NCI-H2107 treated with DMSO at 0.1 percent for 48 hours (cell line): ENCODE data around the gene NOD1.

Source experiments
- DNase-seq: peaks from one replicate; lab custom pipeline; 2025; ENCODE audit not compliant: unreplicated experiment; lab: John Stamatoyannopoulos, UW

NOD1 gene

DNA sequence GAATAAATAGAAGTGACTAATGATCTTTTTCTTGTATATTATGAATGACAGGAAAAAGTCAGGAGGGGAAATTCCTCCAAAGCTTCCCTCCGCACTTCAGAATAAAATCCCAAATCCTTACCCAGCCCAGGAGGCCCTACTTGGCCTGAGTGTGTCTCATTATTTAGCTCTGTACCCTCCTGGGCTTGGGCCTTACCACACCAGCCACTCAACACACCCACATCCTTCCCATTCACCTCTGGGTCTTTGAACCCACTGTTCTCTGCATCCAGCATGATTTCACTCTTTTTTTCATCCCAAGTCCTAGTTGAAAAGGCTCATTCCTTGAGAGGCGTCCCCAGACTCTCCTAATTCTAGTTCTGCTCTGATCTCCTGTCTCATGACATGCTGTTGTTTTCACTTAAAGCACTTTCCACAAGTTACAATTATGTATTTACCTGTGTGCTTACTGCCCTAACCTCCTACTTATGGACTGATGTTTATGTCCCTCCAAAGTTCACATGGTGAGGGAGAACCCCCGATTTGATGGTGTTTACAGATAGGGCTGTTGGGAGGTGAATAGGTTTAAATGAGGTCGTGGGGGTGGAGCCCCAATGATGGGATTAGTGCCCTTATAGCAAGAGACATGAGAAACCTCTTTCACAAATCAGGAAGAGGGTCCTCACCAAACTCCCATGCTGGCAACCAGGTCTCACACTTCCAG, 6.4 kb downstream of the NOD1 start:
- no peak for DNase-seq

DNA sequence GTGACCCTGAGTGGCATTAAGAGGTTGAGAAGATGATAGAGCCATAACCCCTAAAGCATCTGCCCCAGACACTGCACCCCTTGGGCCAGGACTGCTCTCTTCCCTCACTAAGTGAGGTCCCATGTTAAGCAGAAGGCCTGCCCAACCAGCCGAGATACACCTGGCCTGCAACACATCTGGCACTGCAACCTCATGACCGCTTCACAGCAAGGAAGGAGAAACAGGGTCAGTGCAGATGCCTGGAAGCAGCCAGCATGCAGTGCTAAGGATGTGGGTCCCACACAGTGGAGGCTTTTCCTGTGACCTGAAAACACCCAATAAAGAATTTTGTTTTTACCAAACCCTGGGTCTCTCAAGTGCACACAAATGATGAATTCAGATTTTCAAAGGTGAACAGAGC, 7.4 kb downstream of the NOD1 start:
- DNase-seq: no peak

DNA sequence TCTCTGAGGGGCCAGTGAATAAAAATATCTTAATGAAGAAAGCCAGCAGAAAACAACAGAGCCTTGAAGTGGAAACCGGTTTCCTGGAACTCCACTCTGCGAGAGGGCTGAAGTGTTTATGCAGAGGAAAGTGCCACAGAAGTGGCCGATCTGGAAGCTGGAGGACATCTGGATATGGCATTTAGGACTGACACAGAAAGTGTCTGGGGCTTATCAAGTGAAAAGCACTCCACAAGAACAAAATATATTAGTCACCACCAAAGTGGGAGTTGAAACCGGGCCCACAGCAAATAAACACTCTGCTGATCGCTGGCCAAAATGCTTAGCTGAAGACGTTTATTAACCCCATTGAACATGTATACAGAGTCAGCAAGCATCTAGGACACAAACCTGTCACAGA, 7.8 kb downstream of the NOD1 start:
- peak; percentile 84 for DNase-seq

DNA sequence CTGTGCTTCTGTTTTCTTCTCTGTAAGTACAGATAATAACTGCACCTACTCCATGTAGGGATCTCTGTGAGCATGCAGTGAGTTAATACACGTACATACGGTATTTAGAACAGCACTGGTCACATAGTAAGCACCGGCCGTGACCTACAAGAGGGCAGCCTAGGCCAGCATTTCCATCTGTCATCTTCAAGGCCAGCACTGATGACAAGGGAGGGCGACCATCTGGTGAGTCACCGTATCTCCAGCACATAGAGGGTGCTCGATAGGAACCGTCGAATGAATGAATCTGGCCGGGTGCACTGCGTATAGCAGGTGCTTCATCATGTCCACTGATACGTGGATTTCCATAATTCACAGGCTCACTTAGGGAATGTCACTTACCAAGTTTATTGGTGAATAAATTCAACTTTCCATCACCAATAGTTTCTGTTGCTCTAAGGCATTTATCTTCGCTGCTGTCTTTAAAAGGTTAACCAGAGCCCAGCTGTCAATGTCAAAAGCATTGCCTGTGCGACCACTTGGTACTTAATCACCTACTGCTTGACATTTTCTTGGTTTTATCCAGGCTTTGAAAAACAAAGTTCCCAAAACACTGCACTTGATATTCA, 8.3 kb downstream of the NOD1 start:
- no peak for DNase-seq

DNA sequence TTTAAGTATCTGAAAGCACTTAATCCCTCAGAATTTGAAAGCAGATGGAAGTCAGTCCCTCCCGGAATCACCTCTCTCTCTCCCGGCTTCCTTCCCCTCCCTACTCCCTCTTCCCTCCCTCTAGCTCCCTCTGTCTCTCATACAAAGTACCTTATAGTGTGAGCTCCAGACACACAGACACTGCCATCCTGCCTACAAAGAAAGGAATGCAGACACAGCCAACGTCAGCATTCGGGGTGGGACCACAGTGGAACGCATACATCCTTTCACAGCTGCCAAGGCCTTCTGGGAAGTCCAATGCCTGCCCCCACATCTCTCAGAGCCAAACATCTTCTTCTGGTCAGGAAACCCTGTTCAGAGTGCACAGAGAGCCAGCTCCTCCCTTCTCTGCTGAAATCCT, 9.3 kb downstream of the NOD1 start:
- DNase-seq: no peak

DNA sequence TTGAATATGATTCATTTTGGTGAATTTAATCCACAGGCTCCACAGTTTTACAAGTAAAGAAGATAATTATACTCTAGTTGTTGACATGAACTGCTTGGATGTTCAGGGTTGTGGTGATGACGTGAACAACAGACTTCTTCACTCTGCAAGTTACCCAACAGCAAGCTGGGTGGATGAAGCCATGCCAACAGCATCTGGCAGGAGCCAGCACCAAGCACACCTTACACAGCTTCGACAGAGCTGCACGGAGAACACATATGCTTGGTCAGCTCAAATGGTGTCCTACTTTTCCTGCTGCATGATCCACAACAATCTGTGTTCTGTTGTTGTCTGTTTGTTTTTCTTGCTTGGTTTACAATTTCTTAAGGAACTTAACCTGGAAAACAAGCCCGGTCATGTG, 9.8 kb downstream of the NOD1 start:
- no peak for DNase-seq

DNA sequence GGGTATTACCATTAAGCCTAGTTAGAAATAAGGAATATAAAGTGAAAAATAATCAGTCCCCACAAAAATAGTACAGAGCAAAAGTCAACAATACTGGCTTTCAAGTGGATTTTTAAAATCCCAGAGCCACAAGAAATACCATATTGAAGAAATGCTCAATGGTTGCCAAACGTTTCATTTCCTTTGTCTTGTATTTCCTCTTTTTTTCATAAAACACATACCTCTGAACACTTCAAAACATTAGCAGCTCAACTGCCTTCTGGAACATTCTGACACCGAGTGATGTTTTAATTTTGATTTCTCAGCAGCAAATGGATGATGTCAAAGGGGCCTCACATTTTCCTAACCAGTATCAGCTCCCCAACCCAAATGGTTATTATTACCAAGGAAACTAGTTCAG, 10.5 kb downstream of the NOD1 start:
- DNase-seq: no peak

DNA sequence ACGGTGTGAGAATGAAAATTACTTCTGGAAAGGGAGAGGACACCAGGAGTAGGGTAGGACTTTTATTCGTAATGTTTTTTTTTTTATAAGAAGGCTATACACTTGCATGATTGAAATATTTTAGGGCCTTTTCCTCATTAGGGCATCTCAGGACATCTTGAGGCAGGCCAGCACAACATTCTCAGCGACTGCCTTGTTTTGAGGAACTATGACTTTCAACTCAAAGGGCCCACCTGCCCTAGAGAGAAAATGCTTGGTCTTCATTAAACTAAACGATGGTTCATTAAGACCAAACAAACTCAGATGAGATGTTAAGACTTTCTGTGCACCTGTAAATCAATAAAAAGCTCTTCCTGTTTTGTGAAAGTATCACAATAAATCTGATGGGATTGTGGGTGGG, 11.3 kb downstream of the NOD1 start:
- no peak for DNase-seq

DNA sequence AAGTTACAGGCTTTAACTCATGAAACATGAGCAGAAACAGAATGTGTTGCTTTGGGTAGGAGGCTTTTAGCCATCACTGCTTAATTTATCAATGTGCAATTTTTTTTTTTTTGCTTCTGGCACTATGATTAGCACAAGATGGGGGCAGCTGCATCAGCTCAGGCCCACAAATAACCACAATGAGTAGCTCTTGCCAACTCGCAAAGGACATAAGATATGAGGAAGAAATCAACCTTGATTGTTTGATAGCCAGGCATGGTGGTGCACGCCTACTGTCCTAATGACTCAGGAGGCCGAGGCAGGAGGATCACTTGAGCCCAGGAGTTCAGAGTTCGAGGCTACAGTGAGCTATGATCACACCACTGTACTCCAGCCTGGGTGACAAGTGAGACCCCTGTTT, 12.3 kb downstream of the NOD1 start:
- no peak for DNase-seq

DNA sequence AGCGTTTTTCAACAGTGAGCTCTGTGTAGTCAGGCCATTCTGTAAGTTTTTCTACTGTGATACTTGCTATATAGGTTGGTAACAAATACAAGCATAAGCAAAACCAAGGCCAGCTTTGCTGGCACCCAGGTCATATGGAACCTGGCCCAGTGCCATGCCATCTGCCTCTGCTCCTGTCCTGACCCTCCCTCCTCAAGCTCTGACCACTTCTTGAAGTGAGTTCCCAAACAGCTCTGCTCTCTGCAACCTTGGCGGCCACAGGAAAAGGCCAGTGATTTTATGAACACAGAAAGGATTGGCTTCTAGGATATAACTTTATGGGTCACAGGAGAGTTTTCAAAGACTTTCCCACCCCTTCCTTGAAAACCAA, 12.8 kb downstream of the NOD1 start:
- DNase-seq: no peak

DNA sequence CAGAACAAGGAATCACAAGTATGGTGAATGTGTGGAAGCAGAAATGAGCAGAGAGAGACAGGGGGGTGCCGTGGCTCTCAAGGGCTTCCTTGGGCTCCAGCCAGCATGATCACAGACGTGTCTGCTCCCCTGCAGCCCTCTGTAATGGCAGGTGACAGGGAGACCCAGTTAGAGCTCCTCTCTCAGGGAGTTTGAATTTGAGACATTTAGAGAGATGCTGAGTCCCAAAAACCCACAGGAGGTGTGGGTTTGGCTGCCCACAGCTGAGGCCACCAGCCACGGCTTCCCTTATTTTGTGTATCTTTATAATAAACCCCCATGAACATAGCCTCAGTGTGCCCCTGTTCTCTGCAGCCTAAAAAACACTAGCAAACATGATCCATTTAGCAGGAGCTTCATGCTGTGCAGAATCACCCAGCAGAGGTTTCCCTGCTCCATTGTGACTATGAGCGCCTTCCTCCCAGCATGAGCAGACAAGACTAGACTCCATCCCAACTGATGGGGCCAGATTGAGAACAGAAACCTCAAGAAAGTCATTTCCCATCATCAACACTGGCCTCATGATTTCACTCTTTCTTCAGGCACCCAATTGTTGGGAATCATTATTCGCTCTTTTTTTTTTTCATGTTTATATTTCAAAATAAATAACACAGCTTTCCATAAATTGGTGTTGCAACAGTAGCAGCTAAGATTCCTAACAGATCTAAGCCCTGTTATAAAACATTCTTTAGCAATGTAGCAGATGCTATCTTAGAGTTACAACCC, 13.4 kb downstream of the NOD1 start:
- DNase-seq: no peak

DNA sequence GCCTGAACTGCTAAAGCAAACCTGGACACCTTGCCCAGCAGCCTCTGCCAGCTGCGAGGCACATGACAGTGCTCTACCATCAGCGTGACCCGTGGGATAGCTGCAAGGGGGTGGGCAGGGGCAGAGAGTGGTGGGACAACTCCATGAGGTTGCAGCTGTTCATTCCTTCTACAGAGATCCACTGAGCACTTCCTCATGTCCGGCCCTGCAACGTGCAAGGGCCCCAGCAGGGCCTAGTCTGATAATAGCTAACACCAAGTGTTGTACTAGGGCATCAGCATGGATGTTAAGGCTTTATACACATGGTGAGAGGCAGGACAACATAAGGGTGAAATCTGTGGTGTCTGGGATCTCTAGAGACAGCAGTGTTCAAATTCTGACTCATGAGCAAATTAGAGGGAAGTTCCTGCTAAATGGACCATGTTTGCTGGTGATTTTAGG, 14.3 kb downstream of the NOD1 start:
- DNase-seq: no peak

DNA sequence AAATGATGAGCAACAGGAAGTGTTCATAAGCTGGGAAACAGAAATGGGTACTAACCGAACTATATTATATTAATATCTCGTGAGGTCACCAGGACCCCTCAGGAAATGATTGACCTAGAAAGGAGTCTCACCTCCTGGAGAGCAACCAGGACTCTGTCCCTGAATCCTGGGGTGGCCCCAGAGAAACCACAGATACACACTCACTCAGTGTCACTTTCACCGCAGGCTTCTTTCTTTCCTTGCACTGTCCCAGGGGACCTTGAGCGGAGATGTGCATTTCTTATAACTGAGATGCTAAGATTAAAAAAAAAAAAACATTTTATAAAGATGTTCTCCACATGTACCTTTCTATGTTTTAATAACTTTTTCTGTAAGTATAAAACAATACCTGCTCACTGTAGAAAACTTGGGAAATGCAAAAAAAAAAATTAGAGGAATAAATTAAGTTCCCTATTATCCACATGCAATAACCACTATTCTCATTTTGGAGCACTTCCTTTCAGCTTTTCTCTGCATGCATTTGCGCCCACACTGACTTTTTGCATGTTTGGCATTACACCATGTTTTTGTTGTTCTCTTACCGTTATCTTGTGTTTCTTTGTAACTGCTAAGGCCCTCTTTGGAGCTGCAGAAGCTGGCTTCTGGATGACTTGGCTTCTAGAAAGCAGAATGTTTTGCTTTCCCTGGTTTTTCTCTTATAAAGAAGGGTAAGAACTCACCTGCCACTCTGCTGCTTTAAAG, 15.0 kb downstream of the NOD1 start:
- DNase-seq: no peak

DNA sequence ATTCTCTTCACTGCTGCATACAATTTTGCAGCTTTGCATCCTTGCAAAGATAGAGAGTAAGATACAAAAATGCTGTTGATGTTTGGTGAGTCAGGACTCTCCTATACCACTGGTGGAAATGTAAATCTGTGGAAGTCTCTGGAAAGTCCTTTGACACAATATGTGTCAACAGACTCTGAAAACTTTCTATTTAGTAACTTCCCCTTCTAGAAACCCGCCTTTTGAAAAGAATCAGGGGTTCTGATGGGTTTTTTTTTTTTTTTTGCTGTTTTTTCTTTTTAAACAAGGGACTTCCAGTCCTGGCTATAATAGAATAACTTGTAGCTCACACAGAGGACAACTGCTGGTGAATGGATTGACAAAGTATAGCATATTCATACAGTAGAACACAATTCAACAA, 16.4 kb downstream of the NOD1 start:
- no peak for DNase-seq

DNA sequence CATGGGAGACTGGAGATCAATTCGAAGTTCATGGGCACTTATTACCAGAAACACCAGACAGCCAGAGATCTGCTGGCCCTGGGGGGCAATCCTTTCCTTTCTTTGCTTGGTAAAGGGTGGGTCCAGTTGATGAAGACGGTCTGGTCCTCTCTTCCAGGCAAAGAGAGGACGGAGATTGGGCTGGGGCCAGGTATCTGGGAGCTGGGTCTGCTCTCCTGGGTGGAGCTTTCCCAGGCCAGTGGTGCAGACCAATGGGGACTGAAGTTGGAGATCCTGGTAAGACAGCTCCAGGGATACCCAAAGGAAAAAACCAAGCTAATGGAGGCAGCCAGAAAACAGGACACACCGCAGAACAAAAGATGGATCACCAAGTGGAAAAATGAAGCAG, 18.3 kb downstream of the NOD1 start:
- DNase-seq: no peak

DNA sequence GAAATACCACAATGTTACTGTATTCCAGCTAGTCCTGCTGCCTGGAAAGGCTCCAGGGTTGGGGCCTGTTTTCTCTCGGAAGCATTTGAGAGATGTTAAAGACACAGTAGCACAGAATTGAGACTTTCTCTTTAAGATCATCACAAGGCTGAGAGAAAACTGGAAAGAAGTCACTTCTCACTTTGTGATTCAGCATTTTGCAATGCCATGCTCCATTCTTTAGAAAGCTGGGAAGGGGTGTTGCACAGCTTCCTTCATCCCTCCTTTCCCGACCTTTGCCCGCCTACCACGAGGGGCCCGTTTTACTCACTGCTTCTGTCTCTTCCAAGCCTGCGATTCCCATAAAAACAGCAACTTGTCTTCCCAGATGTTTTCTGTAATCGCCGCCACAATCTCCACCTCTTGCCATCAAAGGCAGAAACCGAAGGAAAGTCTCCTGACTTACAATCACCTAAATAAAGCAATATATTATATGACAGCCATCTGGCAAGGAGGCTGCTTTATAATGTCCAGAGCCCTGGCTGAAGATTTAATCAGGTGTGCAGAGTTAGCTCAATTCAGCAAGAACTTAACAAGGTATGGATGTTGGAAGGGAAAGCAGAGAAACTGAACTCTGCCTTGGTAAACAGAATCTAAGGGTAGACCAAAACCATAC, 18.9 kb downstream of the NOD1 start:
- no peak for DNase-seq

DNA sequence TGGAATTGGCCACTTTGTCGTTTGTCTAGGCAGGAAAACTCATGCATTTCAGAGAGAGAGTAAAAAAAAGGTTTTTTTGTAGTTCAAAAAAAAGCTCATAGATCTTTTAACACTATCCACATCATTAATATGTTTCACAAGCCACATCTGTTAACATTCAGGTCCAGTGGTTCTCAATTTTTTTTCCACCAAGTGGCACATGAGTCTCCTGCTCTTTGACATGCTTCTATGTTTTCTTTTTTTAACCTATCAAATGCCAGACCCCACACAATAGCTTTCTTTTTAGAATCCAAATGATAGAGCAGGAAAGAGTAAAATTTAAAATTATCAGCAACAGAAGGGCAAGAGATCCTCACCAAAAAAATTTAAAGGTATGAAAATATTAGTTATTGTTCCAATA, 20.3 kb downstream of the NOD1 start:
- no peak for DNase-seq

DNA sequence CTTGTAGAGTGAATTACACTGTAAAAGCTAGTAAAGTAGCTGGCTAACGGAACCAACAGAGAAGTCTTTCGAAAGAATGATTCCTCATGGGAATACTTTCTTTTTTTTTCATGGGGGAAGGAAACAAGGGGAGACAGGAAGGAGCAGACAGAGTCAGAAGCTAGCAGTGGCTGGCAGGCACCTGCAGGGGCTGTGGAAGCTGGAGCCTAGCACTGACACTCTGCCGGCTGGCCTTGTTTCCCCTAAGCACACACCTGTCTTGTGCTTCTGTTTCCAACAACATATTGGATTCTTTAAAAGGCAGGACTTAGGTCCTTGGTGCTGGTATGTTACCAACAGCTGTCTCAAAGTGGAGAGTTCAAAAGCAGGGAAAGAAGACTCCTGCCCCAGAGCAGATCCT, 24.7 kb downstream of the NOD1 start:
- no peak for DNase-seq

DNA sequence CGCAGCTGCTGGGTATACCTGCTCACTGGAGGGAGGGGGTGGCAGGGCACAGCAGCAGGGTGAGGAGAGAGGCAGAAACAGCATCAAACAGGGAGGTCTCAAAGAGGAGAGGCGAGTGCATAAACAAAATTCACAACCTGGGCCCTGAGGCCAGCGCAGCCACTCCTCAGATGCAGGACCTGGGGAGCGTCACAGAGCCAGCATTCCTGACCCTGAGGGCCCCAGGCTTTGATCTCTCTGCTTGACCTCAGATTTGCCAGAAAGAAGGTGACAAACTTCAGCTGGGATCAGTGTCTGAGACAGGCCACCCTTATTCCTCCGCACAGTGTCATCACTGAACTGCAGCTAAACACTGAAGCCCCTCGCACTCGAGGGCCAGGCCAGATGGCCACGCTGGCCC, 25.6 kb downstream of the NOD1 start:
- DNase-seq: no peak

DNA sequence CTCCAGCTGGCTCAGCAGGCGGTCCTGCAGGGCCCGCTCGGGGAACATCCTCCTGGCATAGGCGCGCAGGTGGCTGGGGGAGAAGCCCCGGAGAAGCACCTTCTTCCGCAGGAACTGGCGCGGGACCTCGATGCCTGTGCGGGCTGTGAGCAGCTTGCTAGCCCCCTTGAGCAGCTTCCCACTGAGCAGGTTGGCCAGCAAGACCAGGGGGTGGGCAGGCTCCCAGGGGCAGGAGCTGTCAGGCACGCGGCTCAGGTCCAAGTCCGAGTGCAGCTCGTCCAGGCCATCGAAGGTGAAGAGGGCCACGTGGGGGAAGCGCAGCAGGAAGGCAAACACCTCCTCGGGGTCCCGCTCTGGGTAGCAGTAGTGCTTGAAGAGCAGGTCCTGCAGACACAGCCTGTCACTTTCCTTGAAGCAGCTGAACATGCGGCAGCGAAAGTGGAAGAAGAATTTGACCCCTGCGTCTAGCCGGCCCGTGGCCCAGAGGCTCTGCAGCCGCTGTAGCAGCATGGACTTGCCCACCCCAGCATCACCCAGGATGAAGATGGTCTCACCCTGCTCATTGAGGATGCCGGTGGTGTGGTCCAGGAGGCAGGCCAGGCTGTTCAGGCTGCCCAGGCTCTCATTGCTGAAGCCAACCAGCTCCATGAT, 26.2 kb downstream of the NOD1 start:
- DNase-seq: no peak
